GM23338 (cell line): ENCODE measurements around the gene AKAP13.

Experiments
- CREB1 ChIP-seq: fragments of 250-450 bp; sonication (Bioruptor Pico); IDR thresholded peaks from 2 replicates; pipeline ENCODE4 v1.5.0; 2020; ENCODE audit warnings: low read depth, mild to moderate bottlenecking, moderate library complexity
- EZH2 ChIP-seq: fragments of 200-600 bp; sonication (generic); IDR thresholded peaks from one replicate; pipeline ENCODE4 v1.8.0; 2017; ENCODE audit warnings: antibody characterized with exemption, mild to moderate bottlenecking, low read depth; ENCODE audit not compliant: unreplicated experiment
- EZH2phosphoT487 ChIP-seq: fragments of 200-600 bp; sonication (generic); IDR thresholded peaks from one replicate; pipeline ENCODE4 v1.8.1; 2018; ENCODE audit warnings: antibody characterized with exemption; ENCODE audit not compliant: unreplicated experiment
- JUNB ChIP-seq: IDR thresholded peaks from one replicate; pipeline ENCODE4 v1.6.1; 2016; ENCODE audit warnings: antibody characterized with exemption; ENCODE audit not compliant: unreplicated experiment
- NANOG ChIP-seq: IDR thresholded peaks from 2 replicates; pipeline ENCODE4 v1.6.1; 2016; ENCODE audit warnings: antibody characterized with exemption, borderline replicate concordance
- POLR2AphosphoS5 ChIP-seq: IDR thresholded peaks from 2 replicates; pipeline ENCODE4 v1.6.1; 2016; ENCODE audit warnings: antibody characterized with exemption, low read depth
- STAT1 ChIP-seq: IDR thresholded peaks from one replicate; pipeline ENCODE4 v1.6.1; 2016; ENCODE audit warnings: antibody characterized with exemption; ENCODE audit not compliant: unreplicated experiment
- ZNF114 ChIP-seq: fragments of 250-450 bp; sonication (Bioruptor Pico); IDR thresholded peaks from 2 replicates; pipeline ENCODE4 v1.5.0; 2020; ENCODE audit warnings: mild to moderate bottlenecking, moderate library complexity
- TF ChIP-seq, protein P1 (sequence below), 2 experiments: fragments of 200-600 bp in 1 of 2; sonication (generic) in 1 of 2; conservative IDR thresholded peaks; 2 replicates each; pipeline versions ENCODE4 v1.5.1 to v1.6.1; 2016 to 2017; ENCODE audit warnings: antibody characterized with exemption in 2 of 2, low read depth in 2 of 2, mild to moderate bottlenecking in 2 of 2, moderate library complexity in 1 of 2
- TF ChIP-seq, protein P2 (sequence below): IDR thresholded peaks from one replicate; pipeline ENCODE4 v1.6.1; 2018; ENCODE audit warnings: antibody characterized with exemption; ENCODE audit not compliant: unreplicated experiment
- TF ChIP-seq, protein P3 (sequence below): IDR thresholded peaks from 2 replicates; pipeline ENCODE4 v1.6.1; 2016; ENCODE audit warnings: antibody characterized with exemption

DNA sequence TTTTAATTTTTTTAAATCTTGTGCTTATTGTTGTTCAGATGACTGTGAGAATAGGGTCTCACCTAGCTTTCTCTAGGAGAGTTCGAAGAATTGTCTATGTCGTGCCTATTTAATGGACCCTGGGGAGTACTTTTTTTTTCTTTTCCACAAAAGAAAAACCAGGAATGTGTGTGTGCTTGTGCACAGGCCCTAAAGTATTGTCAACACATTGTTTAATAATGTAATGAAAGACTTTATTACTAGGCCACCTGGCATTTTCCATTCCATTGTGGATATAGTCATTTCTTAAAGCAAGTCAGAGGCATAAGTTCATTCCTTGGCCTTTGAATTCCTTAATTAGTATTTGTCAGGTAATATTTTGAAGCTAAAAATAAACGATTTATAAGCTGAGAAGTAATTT lies 278.4 kb downstream of the AKAP13 start:
- TF ChIP-seq, protein P1, sequence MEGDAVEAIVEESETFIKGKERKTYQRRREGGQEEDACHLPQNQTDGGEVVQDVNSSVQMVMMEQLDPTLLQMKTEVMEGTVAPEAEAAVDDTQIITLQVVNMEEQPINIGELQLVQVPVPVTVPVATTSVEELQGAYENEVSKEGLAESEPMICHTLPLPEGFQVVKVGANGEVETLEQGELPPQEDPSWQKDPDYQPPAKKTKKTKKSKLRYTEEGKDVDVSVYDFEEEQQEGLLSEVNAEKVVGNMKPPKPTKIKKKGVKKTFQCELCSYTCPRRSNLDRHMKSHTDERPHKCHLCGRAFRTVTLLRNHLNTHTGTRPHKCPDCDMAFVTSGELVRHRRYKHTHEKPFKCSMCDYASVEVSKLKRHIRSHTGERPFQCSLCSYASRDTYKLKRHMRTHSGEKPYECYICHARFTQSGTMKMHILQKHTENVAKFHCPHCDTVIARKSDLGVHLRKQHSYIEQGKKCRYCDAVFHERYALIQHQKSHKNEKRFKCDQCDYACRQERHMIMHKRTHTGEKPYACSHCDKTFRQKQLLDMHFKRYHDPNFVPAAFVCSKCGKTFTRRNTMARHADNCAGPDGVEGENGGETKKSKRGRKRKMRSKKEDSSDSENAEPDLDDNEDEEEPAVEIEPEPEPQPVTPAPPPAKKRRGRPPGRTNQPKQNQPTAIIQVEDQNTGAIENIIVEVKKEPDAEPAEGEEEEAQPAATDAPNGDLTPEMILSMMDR (conservative IDR thresholded peaks at IDR 0.05; ENCODE audit: low read depth in 2 of 2): no peak
- TF ChIP-seq EZH2 (no peak), POLR2AphosphoS5 (no peak), EZH2phosphoT487 (no peak), STAT1 (no peak), CREB1 (CRISPR knock-in tag) (no peak), ZNF114 (CRISPR knock-in tag) (no peak), JUNB (no peak), NANOG (no peak)
- TF ChIP-seq, protein P2, sequence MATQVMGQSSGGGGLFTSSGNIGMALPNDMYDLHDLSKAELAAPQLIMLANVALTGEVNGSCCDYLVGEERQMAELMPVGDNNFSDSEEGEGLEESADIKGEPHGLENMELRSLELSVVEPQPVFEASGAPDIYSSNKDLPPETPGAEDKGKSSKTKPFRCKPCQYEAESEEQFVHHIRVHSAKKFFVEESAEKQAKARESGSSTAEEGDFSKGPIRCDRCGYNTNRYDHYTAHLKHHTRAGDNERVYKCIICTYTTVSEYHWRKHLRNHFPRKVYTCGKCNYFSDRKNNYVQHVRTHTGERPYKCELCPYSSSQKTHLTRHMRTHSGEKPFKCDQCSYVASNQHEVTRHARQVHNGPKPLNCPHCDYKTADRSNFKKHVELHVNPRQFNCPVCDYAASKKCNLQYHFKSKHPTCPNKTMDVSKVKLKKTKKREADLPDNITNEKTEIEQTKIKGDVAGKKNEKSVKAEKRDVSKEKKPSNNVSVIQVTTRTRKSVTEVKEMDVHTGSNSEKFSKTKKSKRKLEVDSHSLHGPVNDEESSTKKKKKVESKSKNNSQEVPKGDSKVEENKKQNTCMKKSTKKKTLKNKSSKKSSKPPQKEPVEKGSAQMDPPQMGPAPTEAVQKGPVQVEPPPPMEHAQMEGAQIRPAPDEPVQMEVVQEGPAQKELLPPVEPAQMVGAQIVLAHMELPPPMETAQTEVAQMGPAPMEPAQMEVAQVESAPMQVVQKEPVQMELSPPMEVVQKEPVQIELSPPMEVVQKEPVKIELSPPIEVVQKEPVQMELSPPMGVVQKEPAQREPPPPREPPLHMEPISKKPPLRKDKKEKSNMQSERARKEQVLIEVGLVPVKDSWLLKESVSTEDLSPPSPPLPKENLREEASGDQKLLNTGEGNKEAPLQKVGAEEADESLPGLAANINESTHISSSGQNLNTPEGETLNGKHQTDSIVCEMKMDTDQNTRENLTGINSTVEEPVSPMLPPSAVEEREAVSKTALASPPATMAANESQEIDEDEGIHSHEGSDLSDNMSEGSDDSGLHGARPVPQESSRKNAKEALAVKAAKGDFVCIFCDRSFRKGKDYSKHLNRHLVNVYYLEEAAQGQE: no peak
- TF ChIP-seq, protein P3, sequence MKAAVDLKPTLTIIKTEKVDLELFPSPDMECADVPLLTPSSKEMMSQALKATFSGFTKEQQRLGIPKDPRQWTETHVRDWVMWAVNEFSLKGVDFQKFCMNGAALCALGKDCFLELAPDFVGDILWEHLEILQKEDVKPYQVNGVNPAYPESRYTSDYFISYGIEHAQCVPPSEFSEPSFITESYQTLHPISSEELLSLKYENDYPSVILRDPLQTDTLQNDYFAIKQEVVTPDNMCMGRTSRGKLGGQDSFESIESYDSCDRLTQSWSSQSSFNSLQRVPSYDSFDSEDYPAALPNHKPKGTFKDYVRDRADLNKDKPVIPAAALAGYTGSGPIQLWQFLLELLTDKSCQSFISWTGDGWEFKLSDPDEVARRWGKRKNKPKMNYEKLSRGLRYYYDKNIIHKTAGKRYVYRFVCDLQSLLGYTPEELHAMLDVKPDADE: no peak
